ENCODE data around the gene ALDH3B2. TPM values are rescaled to one million over a fixed set of nuclear protein-coding genes. Genes with fewer than 3 reads are reported as not detected.

ALDH3B2 gene
- total RNA-seq, 4 donors from 2014 or later, result not detected

DNA sequence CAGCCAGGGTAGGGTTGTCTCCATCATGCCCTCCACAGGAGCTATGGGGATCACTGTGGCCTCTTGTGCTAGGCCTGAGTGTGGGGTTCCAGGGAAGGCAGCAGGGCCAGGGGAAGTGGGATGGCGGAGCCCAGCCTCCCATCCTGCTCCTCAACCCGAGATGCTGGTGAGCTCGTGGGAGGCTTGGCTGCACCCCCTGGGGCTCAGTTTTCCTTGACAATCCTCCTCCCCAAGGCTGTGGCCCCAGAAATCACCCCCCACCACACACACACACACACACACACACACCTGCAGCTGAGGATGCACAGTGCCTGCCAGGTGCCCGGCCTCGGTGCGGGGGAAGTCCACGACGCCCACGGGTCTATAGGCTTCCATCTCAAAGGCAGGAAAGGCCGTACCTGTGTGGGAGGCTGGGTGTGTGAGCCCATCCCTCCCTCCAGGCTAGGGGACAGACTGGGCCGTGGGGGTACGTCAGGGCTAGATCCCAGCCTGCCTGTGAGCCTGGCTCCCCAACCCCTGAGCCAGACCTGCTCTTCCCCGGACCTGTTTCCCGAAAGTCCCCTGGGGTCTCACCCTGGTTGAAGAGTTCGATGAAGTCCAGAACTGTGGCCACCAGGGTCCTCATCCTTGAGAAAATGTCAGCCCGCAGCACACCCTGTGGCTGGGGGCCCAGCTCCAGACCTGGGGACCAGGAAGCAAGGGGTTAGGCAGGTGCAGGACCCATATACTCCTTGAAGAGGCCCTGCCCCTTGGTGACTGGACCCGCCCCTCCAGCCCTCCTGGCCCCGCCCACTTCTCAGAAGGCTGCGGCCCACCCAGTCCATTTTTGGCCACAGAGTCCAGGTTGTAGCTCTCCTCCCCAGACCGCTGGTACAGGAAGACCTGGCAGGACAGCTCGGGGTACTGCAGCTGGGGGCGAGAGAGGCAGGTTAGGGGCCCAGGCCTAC lies 29.7 kb downstream of the ALDH3B2 start:
- H3K9me3 ChIP-seq, result no peaks in the 10 kb centered on the region
- no peak overlapping the region for H3K27ac ChIP-seq
- no peak for DNase-seq
- no peaks in the 10 kb centered on the region for H3K36me3 ChIP-seq
- H3K4me1 ChIP-seq, result no peaks in the 10 kb centered on the region
- intact Hi-C loops (cut with DNase I; ENCODE audit: low total_unique reads), result loop anchor here (10.0 kb wide), 1 partner anchor 60 kb away; no protein-coding TSS in a partner anchor
- TF ChIP-seq, protein P1, sequence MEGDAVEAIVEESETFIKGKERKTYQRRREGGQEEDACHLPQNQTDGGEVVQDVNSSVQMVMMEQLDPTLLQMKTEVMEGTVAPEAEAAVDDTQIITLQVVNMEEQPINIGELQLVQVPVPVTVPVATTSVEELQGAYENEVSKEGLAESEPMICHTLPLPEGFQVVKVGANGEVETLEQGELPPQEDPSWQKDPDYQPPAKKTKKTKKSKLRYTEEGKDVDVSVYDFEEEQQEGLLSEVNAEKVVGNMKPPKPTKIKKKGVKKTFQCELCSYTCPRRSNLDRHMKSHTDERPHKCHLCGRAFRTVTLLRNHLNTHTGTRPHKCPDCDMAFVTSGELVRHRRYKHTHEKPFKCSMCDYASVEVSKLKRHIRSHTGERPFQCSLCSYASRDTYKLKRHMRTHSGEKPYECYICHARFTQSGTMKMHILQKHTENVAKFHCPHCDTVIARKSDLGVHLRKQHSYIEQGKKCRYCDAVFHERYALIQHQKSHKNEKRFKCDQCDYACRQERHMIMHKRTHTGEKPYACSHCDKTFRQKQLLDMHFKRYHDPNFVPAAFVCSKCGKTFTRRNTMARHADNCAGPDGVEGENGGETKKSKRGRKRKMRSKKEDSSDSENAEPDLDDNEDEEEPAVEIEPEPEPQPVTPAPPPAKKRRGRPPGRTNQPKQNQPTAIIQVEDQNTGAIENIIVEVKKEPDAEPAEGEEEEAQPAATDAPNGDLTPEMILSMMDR (IDR thresholded peaks at IDR 0.05 in 4 of 5, conservative IDR thresholded peaks at IDR 0.05 in 1 of 5), result no peak
- no peak for TF ChIP-seq POLR2A (IDR thresholded peaks at IDR 0.05)
- no peak overlapping the region for H3K4me3 ChIP-seq
- in situ Hi-C loops (cut with MboI; ENCODE audit: low sequenced_read_pairs in 4 of 4), result no loop called here
- H3K27me3 ChIP-seq, result peaks cover 8 to 10% (median 9%) of the 10 kb centered on the region in 3 donors
- ATAC-seq, result no peak

DNA sequence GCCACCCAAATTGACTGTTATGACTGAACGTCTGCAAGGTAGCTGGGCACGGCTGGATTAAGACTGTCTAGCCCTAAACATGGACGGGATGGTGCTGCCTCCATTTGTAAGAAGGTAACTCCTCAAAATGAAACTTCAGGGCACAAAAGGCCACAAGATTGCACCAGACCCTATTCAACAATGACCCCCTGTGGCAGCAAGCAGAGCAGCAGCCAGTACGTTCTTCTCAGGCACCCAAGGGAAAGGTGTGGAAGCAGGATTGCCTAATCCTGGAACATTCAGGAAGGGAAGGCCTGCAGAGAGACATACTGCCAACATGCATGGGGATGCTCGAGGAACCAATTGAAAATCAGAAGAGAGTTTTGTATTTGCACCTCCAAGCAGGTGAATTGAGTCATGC lies 30.4 kb downstream of the ALDH3B2 start:
- intact Hi-C loops (cut with DNase I; ENCODE audit: low total_unique reads), result loop anchor here (10.0 kb wide), 1 partner anchor 61 kb away; no protein-coding TSS in a partner anchor
- Histone ChIP-seq H3K9me3 (no peaks in the 10 kb centered on the region), H3K4me3 (no peak overlapping the region), H3K27ac (no peak overlapping the region), H3K36me3 (no peaks in the 10 kb centered on the region), H3K4me1 (no peaks in the 10 kb centered on the region), H3K27me3 (peaks cover 8 to 15% (median 11%) of the 10 kb centered on the region in 3 donors)
- in situ Hi-C loops (cut with MboI; ENCODE audit: low sequenced_read_pairs in 4 of 4), result no loop called here
- TF ChIP-seq, protein P1 (IDR thresholded peaks at IDR 0.05 in 4 of 5, conservative IDR thresholded peaks at IDR 0.05 in 1 of 5), result no peak
- TF ChIP-seq POLR2A (IDR thresholded peaks at IDR 0.05), result no peak
- DNase-seq, result no peak
- ATAC-seq, result no peak

DNA sequence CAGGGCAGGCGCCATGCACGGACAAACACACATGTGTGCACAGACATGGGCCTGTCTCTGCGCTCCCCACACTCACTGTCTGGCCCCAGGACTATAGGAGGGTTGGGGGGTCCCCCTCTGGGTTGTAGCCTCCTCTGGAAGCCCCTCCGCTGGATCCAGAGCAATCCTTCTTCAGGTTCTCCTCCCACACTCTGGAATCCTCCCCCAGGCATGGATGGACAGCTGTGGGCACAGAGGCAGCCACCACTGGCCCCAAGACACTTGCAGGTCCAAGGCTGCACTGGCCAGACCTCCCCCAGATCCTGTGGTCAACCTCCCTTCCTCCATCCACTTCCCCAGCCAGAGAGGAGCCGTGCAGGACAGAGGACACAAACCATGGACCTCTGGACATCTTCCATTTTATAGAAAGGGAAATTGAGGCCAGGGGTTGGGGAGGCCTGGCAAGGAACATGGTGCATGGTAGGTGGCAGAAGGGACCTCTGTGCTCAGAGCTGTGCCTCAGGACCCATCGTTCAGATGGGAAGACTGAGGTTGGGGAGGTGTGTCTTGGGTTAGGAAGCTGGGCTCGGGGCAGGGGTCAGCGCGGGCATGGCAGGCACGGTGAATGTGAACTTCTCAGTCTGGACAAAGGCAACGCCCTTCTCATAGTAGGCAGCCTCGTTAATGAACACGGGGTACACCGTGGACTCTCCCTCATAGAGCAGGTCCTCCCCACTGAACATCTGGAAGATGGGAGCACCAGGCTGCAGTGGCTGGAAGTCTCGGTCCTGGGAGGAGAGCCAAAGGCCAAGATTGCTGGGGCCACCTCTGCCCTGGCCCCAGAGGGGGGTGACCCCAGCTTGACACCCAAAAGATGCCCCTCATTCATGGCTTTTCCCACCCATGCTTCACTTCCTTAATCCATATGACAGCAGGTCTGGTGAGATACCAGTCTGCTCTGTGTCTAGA lies 32.0 kb downstream of the ALDH3B2 start:
- H3K27ac ChIP-seq, result no peak overlapping the region
- intact Hi-C loops (cut with DNase I; ENCODE audit: low total_unique reads) (loop anchor here (10.0 kb wide), 1 partner anchor 62 kb away; no protein-coding TSS in a partner anchor), in situ Hi-C loops (cut with MboI; ENCODE audit: low sequenced_read_pairs in 4 of 4) (no loop called here)
- no peaks in the 10 kb centered on the region for H3K36me3 ChIP-seq
- peaks cover 6 to 15% (median 11%) of the 10 kb centered on the region in 3 donors for H3K27me3 ChIP-seq
- TF ChIP-seq, protein P1 (IDR thresholded peaks at IDR 0.05 in 4 of 5, conservative IDR thresholded peaks at IDR 0.05 in 1 of 5), result no peak
- TF ChIP-seq POLR2A (IDR thresholded peaks at IDR 0.05), result no peak
- H3K4me1 ChIP-seq, result no peaks in the 10 kb centered on the region
- H3K4me3 ChIP-seq, result no peak overlapping the region
- ATAC-seq, result no peak
- DNase-seq, result no peak
- no peaks in the 10 kb centered on the region for H3K9me3 ChIP-seq

DNA sequence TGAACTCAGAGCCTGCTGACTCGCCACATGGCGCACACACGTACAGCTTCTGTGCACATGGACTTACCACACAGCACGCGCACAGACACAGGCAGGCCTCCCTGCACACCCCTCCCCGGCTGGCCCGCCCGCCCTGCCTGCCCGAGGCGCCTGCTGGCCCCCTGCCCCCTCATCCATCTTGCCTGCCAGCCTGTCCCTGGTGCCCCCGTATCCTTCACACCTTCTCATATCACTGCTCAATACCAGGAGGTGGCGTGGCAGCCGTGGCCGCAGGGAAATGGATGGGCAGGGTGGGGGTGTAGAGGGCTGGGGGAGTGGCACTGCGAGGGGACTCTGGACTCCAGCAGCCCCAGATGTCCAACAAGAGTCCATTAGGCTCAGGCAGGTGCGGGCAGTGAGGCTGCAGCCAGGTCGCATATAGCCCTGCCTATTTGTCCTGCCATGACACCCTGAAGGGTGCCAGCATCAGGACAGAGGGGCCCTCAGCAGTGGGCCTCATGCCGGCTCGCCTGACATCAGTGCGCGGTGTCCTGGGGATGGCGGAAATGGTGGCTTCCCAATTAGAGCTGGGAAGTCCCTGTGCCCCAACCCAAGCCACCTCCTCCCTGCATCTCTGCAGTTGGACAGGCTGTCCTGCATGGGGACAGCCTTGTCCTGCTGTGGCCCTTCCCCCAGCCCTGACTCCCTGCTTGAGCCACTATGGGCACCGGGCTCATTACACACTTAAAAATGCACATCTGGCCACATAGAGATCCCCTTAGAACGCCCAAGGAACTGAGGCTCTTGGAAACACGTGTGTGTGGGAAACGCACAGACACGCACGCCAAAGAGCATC lies 32.9 kb downstream of the ALDH3B2 start:
- no peaks in the 10 kb centered on the region for H3K9me3 ChIP-seq
- DNase-seq (no peak), ATAC-seq (no peak)
- H3K27ac ChIP-seq, result no peak overlapping the region
- no peaks in the 10 kb centered on the region for H3K4me1 ChIP-seq
- TF ChIP-seq, protein P1 (IDR thresholded peaks at IDR 0.05 in 4 of 5, conservative IDR thresholded peaks at IDR 0.05 in 1 of 5), result no peak
- no peak for TF ChIP-seq POLR2A (IDR thresholded peaks at IDR 0.05)
- no peak overlapping the region for H3K4me3 ChIP-seq
- intact Hi-C loops (cut with DNase I; ENCODE audit: low total_unique reads) (loop anchor here (10.0 kb wide), 1 partner anchor 63 kb away; no protein-coding TSS in a partner anchor), in situ Hi-C loops (cut with MboI; ENCODE audit: low sequenced_read_pairs in 4 of 4) (no loop called here)
- peaks cover 6 to 15% (median 9%) of the 10 kb centered on the region in 3 donors for H3K27me3 ChIP-seq
- H3K36me3 ChIP-seq, result no peaks in the 10 kb centered on the region

Measured in gastrocnemius medialis (tissue), 4 donors.